ENCODE results near the gene PAX2. TPM values are rescaled to one million over a fixed set of nuclear protein-coding genes. Genes with fewer than 3 reads are reported as not detected.
A peak's percentile ranks its signal among the peaks of the same experiment; 100 is the strongest.

Gene PAX2
- total RNA-seq, 1 experiment from 2014 or later, result not detected

- Histone ChIP-seq H3K23me2 (ENCODE audit: insufficient read length, low read depth, low read length, poor library complexity, severe bottlenecking) (no peaks in the 10 kb centered on the region), H3K18ac (ENCODE audit: insufficient read length, low read depth, low read length) (no peak overlapping the region), H3K4ac (ENCODE audit: low read depth, low read length) (no peak overlapping the region), H4K8ac (replicated peaks; ENCODE audit: insufficient read length, low read depth, low read length) (no peak overlapping the region), H3T11ph (ENCODE audit: low read length) (no peak overlapping the region), H3K27ac (ENCODE audit: insufficient read length, low read depth, low read length) (no peak overlapping the region), H3K14ac (ENCODE audit: insufficient read depth, low read length) (no peak overlapping the region), H4K20me1 (ENCODE audit: control insufficient read depth, insufficient read depth, insufficient read length) (no peaks in the 10 kb centered on the region), H3K56ac (ENCODE audit: insufficient read length, low read depth, low read length) (no peak overlapping the region), H2BK5ac (ENCODE audit: insufficient read length, low read length) (no peak overlapping the region), H3K9ac (ENCODE audit: extremely low read depth, insufficient read length, low read length) (no peak overlapping the region), H3K79me2 (ENCODE audit: insufficient read depth, low read length) (no peaks in the 10 kb centered on the region), H2BK20ac (ENCODE audit: low read depth, low read length, poor library complexity, severe bottlenecking) (no peak overlapping the region), H2BK12ac (ENCODE audit: insufficient read length, low read depth, low read length) (no peak overlapping the region), H3K4me1 (ENCODE audit: insufficient read depth, low read length) (no peaks in the 10 kb centered on the region), H2AFZ (ENCODE audit: low read length) (no peak overlapping the region), H3K79me1 (ENCODE audit: insufficient read depth, low read depth, low read length, poor library complexity, severe bottlenecking) (no peaks in the 10 kb centered on the region), H3K4me2 (ENCODE audit: insufficient read depth, insufficient read length, low read length) (no peak overlapping the region), H4K91ac (ENCODE audit: insufficient read length, low read depth, low read length) (no peak overlapping the region), H3K27me3 (ENCODE audit: insufficient read depth, low read length) (peaks cover 9% of the 10 kb centered on the region; the same call in 1 of the 2 replicates), H2BK15ac (ENCODE audit: low read depth, low read length) (no peak overlapping the region), H3K9me3 (ENCODE audit: control insufficient read depth, low read depth, low read length) (no peaks in the 10 kb centered on the region), H2AK5ac (ENCODE audit: insufficient read length, low read length) (no peak overlapping the region), H4K5ac (ENCODE audit: insufficient read length, low read depth, low read length) (no peak overlapping the region), H2BK120ac (ENCODE audit: low read depth, low read length, poor library complexity, severe bottlenecking) (no peak overlapping the region), H3K23ac (ENCODE audit: insufficient read length, low read depth, low read length) (no peak overlapping the region)
- peaks cover 91% of the 10 kb centered on the region for H3K27me3 Mint-ChIP-seq (ENCODE audit: low read depth)
- no peaks in the 10 kb centered on the region for H3K36me3 Mint-ChIP-seq (ENCODE audit: insufficient read depth in 1 of 3, low read depth in 3 of 3)
- TF ChIP-seq CTCF (conservative IDR thresholded peaks at IDR 0.05), result no peak
- no peak for DNase-seq
- no peak overlapping the region for H3K27ac Mint-ChIP-seq
- WGBS (ENCODE audit: extremely low coverage, insufficient read length, low lambda C conversion rate), result no CpG with 5 or more reads among the region's 8 CpGs
- peak overlapping the region in 1 of 2 experiments; percentile 2; a peak in 2 of 5 replicates for H3K4me3 Mint-ChIP-seq
- H3K9me3 Mint-ChIP-seq, result no peaks in the 10 kb centered on the region
- peaks cover 15 to 21% of the 10 kb centered on the region in 2 experiments for H3K4me1 Mint-ChIP-seq
Measured at GRCh38 chr10:100867261-100867963, 122.0 kb downstream of the PAX2 start.
